GM21515 (cell line): ENCODE data around the gene MICA.
"Not testable (repeated sequence)": the region's sequence is repeated elsewhere in the genome, so short reads cannot be mapped to it uniquely, and the experiment has no call there.

Source experiments
- ATAC-seq: cut with Tn5 transposase; IDR thresholded peaks from one replicate; pipeline ENCODE4 v1.9.1; 2021; ENCODE audit not compliant: unreplicated experiment

The MICA gene

DNA sequence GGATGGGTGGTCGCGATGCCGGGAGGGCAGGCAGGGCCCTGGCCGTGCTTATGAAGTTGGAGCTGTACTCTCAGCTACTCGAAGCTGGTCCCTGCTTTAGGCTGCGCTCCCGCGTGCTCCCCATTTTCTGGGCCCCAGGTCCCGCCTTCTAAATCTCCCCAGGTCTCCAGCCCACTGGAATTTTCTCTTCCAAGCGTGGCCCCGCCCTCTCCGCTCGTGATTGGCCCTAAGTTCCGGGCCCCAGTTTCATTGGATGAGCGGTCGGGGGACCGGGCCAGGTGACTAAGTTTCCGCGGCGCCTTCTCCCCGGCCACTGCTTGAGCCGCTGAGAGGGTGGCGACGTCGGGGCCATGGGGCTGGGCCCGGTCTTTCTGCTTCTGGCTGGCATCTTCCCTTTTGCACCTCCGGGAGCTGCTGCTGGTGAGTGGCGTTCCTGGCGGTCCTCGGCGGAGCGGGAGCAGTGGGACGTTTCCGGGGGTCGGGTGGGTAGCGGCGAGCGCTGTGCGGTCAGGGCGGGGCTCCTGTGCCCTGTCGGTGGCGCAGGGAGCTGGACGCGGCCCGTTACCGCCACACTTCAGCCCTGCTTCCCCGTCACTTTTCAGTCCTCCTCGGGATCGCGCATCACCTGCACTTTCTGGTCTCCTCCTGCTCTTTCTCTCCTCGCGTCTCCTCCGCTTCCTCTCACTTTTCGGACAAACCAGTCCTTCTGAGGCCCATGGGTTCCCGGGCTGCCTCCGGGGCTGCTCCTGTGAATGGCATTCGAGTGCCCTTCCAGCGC lies at the start of gene MICA:
Gene MICA, plus strand, starts transcription at position 313 of the 778 bp plus-strand sequence. Its CDS starts 38 bp downstream, at position 351.
- ATAC-seq, result peak; percentile 55

DNA sequence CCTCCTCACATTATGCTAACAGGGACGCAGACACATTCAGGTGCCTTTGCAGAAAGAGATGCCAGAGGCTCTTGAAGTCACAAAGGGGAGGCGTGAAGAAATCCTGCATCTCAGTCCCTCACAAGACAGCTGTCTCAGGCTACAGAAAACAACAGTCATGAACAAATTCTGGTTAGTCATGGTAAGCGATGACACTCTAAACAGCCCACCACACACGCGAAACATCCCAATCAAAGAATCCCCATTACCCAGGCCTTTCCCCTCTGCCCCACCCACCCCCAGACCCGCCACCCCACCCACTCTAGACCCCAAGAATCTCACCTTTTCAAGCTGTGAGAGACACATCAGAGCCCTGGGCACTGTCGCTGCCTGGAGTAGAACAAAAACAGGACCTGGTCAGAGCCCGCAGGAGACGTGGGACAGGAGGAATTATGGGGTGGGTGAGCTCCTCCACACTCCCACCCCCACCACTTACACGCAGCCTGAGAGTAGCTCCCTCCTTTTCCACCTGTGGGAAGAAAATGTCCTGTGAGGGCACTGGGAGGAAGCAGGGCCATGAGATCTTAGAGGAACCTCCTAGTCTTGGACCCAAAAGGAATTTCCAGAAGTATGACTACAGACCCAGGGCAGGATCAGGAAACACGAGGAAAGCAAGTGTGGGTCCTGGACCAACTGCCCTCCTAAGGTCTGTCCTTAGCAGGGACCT lies 49.1 kb upstream of the MICA start:
- ATAC-seq, result no peak

DNA sequence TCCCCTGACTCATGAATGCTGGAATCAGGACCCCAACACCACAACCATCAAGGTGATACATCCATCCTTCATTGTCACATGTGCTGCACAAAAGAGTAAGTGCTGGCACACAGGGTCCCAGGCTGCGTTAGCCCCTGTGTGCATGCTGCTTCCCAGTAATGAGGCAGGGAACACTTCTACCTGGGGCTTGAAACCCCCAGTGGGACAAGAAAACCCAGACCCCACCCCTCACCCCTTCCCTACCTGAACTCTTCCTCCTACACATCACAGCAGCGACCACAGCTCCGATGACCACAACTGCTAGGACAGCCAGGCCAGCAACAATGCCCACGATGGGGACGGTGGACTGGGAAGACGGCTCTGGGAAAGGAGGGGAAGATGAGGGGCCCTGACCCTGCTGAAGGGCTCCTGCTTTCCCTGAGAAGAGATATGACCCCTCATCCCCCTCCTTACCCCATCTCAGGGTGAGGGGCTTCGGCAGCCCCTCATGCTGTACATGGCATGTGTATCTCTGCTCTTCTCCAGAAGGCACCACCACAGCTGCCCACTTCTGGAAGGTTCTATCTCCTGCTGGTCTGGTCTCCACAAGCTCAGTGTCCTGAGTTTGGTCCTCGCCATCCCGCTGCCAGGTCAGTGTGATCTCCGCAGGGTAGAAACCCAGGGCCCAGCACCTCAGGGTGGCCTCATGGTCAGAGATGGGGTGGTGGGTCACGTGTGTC lies 48.4 kb upstream of the MICA start:
- no peak for ATAC-seq

DNA sequence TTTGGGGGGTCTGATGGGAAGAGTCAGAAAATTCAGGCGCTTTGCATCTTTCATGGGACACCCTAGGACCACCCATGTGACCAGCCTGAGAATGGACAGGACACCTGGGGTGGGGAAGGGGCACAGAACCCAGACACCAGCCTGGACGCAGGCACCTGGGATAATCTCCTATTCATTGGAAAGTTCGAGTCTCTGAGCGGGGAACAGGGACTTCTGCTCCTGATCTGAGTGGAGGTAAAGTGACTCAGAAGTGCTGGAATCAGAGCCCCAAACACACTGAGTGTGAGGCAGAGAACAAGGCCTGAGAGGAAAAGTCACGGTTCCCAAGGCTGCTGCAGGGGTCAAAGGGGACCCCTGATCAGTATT lies 47.8 kb upstream of the MICA start:
- no peak for ATAC-seq

DNA sequence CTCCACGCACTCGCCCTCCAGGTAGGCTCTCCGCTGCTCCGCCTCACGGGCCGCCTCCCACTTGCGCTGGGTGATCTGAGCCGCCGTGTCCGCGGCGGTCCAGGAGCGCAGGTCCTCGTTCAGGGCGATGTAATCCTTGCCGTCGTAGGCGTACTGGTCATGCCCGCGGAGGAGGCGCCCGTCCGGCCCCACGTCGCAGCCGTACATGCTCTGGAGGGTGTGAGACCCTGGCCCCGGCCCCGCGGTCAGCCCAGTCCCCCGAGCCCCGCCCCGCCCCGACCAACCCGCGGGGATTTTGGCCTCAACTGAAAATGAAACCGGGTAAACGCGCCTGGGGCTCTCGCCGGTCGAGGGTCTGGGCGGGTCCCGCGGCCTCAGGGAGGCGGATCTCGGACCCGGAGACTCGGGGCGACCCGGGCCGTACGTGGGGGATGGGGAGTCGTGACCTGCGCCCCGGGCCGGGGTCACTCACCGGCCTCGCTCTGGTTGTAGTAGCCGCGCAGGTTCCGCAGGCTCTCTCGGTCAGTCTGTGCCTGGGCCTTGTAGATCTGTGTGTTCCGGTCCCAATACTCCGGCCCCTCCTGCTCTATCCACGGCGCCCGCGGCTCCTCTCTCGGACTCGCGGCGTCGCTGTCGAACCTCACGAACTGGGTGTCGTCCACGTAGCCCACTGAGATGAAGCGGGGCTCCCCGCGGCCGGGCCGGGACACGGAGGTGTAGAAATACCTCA lies 47.0 kb upstream of the MICA start:
- ATAC-seq, result no peak

DNA sequence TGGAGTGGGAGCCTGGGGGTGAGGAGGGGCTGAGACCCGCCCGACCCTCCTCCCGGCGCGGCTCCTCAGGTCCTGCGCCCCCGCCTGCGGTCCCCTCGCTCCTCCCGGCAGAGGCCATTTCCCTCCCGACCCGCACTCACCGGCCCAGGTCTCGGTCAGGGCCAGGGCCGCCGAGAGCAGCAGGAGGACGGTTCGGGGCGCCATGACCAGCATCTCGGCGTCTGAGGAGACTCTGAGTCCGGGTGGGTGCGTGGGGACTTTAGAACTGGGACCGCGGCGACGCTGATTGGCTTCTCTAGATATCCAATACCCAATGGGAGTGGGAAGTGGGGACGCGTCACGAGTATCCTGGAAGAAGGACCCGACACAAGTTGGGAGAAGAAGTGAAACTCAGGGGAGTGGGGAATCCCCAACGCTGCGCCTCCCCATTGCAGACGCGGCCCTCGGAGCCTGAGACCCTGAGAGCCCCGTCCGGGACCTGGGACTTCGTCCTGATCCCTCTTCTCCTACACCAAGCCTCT lies 46.4 kb upstream of the MICA start, which contains the start of gene HLA-B:
Gene HLA-B, minus strand, starts transcription at position 234 of the 521 bp plus-strand sequence. Its CDS starts 21 bp downstream, at position 213.
- peak; percentile 81 for ATAC-seq

DNA sequence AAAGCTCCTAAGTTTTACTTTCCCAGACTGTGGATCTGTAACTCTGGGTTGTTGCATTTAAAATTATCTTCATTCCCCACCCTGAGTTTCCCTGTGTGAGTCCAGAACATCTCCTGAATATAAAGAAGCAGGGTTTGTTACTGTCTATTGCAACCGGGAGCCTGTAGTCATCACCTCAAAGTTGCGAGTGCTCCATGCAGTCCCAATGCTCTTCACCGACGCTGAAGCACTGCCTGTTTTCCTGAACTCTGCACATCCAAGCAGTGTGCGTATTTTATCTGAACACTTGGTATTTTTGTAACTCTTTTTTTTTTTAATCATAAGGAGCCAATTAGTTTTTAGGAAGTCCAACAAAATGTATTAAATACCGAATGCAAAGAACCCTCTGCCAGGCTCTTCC lies 45.5 kb upstream of the MICA start:
- ATAC-seq, result no peak

DNA sequence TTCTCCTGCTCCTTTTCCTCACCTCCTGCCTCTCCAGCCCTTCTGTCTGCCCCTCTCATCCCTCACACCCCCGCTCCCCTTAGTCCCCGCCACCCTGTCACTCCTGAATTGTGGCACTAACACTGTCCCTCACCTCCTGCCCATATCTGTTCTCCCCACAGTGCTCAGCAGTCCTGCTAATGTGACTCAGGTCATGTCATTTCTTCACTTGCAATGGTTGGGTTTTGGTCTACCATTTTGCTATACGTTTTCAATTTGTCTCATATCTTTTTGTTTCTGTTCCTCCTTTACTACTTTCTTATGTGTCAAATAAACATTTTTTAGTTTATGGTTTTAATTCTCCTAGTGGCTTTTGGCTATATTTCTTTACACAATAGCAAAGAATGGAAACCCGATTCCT lies 45.1 kb upstream of the MICA start:
- ATAC-seq, result no peak

DNA sequence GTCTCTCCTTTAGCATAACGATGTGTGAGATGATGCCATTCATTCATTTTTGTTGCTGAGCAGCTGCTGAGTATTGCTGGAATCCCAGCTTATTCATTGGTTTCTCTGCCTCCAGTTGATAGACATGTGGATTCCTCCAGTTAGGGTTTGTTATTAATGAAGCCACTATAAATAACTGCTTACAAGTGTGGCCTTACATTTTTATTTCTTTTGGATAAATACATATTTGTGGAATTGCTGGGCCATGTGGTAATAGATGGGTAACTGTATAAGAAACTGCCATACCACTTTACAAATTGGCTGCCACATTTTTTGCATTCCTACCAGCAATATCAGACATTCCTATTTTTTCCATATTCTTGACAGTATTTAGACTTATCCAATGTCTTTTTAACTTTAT lies 43.8 kb upstream of the MICA start:
- ATAC-seq, result no peak

DNA sequence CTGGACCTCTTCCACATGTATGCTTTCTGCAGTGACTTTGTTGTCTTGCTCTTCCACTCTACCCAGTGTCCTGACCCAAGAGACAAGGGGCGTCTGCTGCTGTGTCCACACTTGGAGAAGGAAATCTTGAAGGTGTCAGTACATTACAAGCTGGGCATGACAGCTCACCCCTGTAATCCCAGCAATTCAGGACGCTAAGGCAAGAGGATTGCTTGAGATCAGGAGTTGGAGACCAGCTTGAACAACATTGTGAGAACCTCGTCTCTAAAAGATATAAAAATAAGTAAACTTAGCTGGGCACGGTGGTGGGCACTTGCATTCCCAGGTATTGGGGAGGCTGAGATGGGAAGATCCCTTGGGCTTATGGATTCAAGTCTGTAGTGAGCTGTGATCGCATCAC lies 40.6 kb upstream of the MICA start:
- ATAC-seq, result no peak

DNA sequence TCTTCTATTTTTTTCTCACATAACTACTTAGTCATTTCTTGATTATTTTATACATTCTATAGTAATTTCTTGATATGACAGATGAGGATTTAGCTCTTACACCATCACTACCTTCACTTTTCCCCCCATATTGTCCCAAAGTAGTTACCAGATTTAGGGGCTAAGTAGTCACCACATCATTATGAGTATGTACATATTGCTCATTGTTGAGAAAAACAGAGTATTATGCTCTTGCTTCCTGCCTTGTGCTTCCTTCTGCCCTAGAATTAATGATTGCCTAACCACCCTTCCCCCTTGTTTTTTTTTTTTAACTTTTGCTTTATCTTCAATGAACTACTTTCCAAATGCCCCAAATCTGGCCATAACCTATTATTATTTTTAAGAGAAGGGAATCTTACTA lies 39.6 kb upstream of the MICA start:
- no peak for ATAC-seq

DNA sequence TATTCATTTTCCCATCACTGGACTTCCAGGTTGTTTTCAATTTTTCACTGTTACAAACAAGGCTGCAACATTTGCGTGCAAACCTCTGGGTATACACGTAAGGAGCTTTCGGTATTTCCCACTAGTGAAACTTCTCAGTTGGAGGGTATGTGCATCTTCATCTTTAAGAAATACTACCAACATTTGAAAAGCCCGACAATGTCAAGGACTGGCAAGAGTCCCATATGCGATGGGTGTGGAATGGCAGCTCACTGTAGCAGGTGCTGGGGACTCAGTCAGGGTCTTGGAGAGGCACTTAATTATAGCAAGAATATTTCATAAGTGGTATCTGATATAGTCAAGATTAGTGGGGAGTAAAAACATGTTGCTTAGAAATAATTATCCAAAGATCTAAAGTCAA lies 37.5 kb upstream of the MICA start:
- ATAC-seq, result no peak

DNA sequence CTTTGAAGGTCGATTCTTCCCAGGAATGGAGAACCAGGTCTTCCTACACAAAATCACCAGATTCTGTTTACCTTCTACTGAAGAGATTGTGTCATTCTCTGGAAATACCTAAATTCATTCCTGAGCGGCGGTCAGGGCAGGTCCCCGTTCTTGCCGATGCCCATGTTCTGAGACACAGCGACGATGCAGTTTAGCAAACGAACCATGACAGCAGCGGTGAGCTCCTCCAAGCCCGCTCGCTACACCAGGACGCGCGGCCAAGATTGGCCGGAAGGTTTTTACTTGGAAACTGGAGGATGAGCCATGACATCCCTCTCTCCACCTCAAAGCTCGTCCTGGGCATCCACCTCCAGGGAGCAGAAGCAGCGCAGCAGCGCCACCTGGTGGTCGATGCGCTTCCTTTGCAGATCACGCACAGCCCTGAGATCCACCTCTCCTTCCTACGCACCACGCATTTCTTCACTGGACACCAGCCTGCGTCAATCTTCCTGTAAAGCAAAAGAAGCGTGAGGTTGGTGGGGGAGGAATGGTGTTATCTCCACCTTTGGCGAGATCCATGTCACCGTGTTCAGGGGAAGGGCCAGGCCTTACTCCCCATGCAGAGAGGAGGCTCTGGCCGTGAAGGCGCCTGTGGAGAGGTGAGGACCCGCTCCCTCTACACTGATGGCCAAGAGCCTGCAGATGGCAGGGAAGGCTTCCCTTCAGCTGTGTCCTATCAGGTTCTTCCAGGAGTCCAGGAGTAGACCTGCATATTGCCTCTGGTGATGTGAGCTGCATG lies 36.5 kb upstream of the MICA start:
- ATAC-seq, result peak; percentile 66

DNA sequence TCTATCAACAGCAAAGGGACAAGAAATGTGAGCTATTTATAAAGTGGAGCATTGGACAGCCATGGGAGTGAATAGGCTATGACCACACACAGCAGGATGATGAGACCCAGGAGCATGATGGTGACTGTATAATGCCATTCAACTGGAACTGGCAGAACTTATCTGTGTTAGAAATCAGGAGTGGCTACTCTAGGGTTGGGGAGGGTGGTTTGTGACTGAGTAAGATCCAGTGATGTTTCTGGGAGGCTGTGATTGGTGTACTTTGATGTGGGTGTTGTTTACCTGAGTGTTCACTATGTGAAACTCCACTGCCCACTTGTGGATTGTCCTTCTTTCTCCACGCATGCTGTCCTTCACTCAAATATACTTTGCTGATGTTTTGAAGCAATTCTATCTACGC lies 34.9 kb upstream of the MICA start:
- ATAC-seq, result no peak

DNA sequence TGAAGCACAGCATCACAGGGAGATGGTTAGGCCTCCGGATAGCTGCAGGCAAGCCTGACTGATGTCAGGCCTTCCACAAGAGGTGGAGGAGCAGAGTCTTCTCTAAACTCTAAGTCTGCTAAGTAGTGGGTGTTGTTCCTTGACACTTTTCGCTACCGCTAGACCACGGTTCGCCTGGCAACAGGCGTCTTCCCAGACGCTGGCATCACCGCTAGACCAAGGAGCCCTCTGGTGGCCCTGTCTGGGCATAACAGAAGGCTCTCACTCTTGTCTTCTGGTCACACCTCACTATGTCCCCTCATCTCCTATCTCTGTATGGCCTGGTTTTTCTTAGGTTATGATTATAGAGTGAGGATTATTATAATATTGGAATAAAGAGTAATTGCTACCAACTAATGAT lies 29.3 kb upstream of the MICA start:
- ATAC-seq, result not testable (repeated sequence)

DNA sequence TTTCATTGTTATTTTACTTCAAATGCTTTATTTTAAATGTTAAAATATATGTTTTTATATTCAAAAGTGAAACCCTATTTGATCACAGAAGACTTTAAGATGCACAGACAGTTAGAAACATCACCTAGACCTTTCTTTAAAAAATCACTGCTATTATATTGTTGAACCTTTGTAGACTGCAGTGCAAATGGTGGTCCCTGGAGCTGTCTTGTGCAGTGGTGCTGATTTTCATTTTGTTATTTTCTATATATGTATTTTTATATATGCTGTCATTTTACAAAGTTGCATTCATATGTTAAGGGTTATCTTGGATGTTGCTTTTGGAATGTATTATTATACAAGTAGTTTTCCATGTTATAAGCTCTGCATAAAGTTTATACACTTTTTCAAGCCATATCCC lies 27.7 kb upstream of the MICA start:
- ATAC-seq, result no peak

DNA sequence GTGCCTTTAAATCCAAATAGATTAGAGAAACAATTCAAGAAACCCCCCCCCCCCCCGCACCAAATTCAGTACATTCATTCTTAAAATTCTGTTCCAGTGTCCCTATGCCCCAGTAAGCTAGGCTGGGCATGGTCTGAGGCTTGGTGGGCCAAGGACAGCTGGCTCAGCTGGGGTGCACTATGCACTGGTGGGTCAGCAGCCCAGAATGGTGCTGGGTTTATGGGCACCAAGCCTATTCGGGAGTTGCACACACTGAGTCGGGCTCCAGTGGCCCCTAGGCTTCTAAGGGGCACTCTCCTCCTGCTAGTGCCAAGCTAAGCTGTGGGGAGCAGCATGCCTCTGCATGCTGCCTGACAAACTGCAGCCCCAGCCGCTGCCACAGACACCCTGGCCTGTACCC lies 26.4 kb upstream of the MICA start:
- no peak for ATAC-seq

DNA sequence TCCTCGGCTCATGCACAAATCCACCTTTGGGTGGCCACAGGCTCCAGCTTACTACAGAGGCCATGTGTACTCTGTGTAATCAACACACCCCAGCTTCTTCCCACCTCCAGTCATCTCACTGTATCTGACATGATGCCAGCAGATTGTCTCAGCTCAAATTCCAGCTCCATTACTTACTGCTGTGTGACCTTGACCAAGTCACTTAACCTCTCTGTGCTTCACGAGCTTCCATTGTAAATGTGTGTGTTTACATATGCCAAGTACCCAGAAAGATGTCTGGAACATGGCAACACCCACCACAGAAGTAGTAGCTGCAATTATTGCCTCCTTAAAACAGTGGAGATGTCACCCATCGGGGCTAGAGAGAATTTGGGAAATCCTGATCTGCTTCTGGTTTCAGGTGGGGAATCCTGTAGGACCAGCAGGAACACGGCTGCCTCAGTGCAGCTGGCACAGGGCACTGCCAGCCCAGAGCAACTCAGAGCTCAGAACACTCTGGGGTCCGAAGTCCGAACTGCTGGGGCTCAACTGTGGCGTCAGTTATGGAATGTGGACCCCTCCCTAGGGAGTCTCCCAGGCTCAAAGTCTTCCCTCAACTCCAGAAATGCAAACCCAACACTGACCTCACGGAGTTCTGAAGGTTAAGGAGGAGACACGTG lies 25.2 kb upstream of the MICA start:
- ATAC-seq, result no peak

DNA sequence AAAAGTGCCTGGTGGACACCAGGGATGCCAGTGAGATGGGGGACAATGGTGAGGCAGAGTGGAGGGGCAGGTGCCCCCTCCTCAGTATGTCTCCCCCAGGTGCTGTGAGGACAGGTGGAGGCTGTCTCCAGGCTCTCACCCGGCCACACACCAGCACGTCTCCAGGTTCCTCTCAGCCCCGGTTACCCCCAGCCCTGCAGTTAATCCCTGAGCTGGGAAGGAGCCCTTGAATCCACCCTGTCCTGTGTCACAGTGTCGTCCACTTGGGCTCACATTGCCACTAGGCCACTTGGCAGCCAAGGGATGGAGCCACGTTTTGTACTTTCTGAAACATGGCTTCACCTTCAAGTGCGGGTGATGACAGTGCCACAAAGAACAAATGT lies 24.7 kb upstream of the MICA start:
- no peak for ATAC-seq

DNA sequence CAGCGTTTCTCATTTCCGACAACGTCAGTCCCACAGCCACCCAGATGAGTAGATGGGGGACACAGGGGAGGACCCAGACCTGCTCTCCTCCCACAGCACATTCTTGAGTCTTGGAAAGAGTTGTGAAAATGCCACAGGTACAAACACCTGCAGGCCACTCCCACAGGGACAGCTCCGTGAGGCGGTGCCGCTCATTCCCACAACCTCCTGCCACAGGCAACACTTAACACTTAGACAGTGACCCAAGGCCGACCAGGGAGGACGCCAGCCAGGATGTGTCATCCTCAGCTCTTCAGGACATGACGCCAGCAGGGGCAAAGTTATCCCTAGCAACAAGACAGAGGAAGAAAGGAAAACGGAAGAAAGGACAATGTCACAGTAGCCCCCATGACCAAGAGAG lies 23.5 kb upstream of the MICA start:
- no peak for ATAC-seq
